Suppressor macrophage treated with lipopolysaccharide for 4 hours (primary cell): Measurements from ENCODE around the gene XPO4.
"Not testable (repeated sequence)": the region's sequence is repeated elsewhere in the genome, so short reads cannot be mapped to it uniquely, and the experiment has no call there.

Source experiments
- DNase-seq: peaks from one replicate; pipeline ENCODE4 v3.0.0-alpha.2; 2020

The XPO4 gene

GRCh38 chr13:20778311-20778710 is 124.2 kb downstream of the XPO4 start:
- DNase-seq, result no peak

GRCh38 chr13:20776751-20777150 is 125.8 kb downstream of the XPO4 start:
- DNase-seq, result no peak

- DNase-seq, result no peak
Measured at GRCh38 chr13:20775961-20776360, 126.6 kb downstream of the XPO4 start.

- no peak for DNase-seq
Measured at GRCh38 chr13:20774746-20775145, 127.8 kb downstream of the XPO4 start.

- DNase-seq, result peak; percentile 98
Measured at GRCh38 chr13:20773194-20774080, 129.1 kb downstream of the XPO4 start, which contains the start of gene EEF1AKMT1. Gene EEF1AKMT1 (minus strand): TSS chr13:20773961. CDS start chr13:20757598, 16,363 bp downstream.

GRCh38 chr13:20772401-20773131 is 130.0 kb downstream of the XPO4 start:
- DNase-seq, result no peak

- no peak for DNase-seq
Measured at GRCh38 chr13:20769834-20770233, 132.7 kb downstream of the XPO4 start.

- no peak for DNase-seq
Measured at GRCh38 chr13:20769091-20769490, 133.5 kb downstream of the XPO4 start.

- DNase-seq, result no peak
Measured at GRCh38 chr13:20767309-20767943, 135.1 kb downstream of the XPO4 start.

- no peak for DNase-seq
Measured at GRCh38 chr13:20760872-20761271, 141.7 kb downstream of the XPO4 start.

- no peak for DNase-seq
Measured at GRCh38 chr13:20754009-20754408, 148.5 kb downstream of the XPO4 start.

GRCh38 chr13:20749377-20749776 is 153.2 kb downstream of the XPO4 start:
- no peak for DNase-seq

- DNase-seq, result not testable (repeated sequence)
Measured at GRCh38 chr13:20743830-20744404, 158.6 kb downstream of the XPO4 start.

GRCh38 chr13:20740021-20740420 is 162.5 kb downstream of the XPO4 start:
- no peak for DNase-seq

- DNase-seq, result no peak
Measured at GRCh38 chr13:20738616-20739015, 163.9 kb downstream of the XPO4 start.

- no peak for DNase-seq
Measured at GRCh38 chr13:20729633-20730585, 172.6 kb downstream of the XPO4 start.

- no peak for DNase-seq
Measured at GRCh38 chr13:20728579-20729311, 173.8 kb downstream of the XPO4 start.

- DNase-seq, result no peak
Measured at GRCh38 chr13:20727856-20728255, 174.7 kb downstream of the XPO4 start.
